NCI-H1436 treated with DMSO at 0.1 percent for 48 hours (cell line): ENCODE data around the gene AEBP2.
"Not testable (repeated sequence)": the region's sequence is repeated elsewhere in the genome, so short reads cannot be mapped to it uniquely, and the experiment has no call there.

Experiments
- DNase-seq: peaks from one replicate; lab custom pipeline; 2025; lab: John Stamatoyannopoulos, UW

AEBP2 gene

DNA sequence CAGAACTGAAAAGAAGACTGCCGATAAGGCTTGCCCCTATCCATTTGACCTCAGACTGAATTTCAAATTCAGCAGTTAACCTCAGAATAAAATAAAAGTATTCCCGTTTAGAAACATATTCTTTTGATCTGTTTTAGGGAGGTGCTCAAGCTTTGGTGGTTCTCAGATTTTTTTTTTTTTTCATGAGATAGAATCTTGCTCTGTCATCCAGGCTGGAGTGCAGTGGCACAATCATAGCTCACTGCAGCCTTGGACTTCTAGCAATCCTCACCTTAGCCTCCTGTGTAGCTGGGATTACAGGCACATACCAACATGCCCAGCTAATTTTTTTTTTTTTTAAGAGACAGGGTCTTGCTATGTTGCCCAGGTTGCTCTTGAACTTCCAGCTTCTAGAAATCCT is 15.5 kb downstream of the AEBP2 start:
- no peak for DNase-seq

GRCh38 chr12:19456176-19456575 is 16.9 kb downstream of the AEBP2 start:
- no peak for DNase-seq

DNA sequence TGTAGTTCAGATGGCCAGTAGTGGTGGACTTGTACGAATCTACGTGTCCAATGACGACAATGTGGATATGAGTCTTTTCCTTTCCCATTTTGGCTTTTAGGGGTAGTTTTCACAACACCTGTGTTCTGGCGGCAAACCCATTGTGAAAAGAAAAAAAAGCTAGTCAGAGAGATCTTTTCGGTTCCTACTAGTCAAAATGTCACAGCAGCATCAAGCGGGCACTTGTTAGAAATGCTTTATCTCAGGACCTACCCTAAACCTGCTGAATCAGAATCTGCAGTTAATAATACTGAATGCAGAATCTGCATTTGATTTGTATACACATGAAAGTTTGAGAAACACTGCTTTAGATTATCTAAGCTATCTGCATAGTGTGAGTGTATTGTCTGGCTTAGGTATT is 18.3 kb downstream of the AEBP2 start:
- no peak for DNase-seq

DNA sequence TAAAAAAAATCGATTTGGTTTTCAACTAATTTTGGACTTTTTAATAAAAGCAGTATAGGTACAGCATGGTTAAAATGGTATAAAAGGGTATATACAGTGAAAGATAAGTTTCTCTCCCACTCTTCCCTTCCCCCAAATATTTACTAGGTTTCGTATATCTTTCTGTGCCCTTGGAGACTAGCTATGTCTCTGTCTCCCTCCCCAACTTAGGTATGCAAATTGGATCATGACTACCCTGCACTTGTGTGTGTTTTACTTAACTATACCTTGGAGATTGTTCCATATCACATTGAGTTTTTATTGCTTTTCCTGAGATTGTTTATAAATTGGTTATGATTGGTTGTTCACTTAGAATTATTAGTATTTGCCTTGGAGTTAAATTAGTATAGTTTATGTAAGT is 19.4 kb downstream of the AEBP2 start:
- DNase-seq: no peak

- DNase-seq: no peak
Measured at GRCh38 chr12:19461999-19462398, 22.7 kb downstream of the AEBP2 start.

DNA sequence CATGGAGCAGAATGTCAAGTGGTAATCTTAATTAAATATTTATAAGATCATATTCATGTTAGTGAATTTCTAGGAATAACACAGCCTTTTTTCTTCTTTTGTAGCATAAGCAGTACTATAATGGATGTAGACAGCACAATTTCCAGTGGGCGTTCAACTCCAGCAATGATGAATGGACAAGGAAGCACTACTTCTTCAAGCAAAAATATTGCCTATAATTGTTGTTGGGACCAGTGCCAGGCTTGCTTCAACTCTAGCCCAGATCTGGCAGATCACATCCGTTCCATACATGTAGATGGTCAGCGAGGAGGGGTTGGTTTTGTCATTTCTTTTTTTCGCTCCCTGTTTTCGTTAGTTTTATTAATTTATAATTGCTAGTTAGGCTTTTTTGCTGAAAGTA is 23.1 kb downstream of the AEBP2 start:
- DNase-seq: no peak

DNA sequence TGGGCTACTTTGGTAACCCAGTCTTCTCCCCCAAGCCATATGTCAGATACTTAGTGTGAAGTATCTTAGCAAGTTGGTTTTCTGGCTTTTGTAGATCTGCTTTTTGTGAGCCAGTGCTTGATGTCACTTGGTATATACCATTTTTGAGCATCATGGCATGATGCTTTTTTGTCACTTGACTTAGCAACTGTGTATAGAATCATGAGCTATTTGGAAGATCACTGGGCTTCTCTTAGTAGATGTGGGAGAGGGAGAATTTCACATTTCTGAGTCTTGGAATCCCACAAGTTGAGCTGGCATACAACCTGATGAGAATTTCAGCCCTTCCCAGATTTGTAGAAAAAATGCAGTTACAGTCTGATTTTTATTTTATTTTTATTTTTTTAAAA is 24.9 kb downstream of the AEBP2 start:
- no peak for DNase-seq

GRCh38 chr12:19465711-19466110 is 26.4 kb downstream of the AEBP2 start:
- no peak for DNase-seq

- DNase-seq: no peak
Measured at GRCh38 chr12:19474147-19474546, 34.9 kb downstream of the AEBP2 start.

- not testable (repeated sequence) for DNase-seq
Measured at GRCh38 chr12:19475884-19476505, 36.7 kb downstream of the AEBP2 start.

GRCh38 chr12:19477071-19477470 is 37.8 kb downstream of the AEBP2 start:
- DNase-seq: no peak

- DNase-seq: no peak
Measured at GRCh38 chr12:19480459-19480858, 41.2 kb downstream of the AEBP2 start.

- no peak for DNase-seq
Measured at GRCh38 chr12:19482036-19482435, 42.7 kb downstream of the AEBP2 start.

- DNase-seq: no peak
Measured at GRCh38 chr12:19482551-19483109, 43.3 kb downstream of the AEBP2 start.

GRCh38 chr12:19483727-19484126 is 44.4 kb downstream of the AEBP2 start:
- no peak for DNase-seq

GRCh38 chr12:19484738-19485137 is 45.4 kb downstream of the AEBP2 start:
- no peak for DNase-seq

GRCh38 chr12:19485240-19485639 is 45.9 kb downstream of the AEBP2 start:
- DNase-seq: no peak

DNA sequence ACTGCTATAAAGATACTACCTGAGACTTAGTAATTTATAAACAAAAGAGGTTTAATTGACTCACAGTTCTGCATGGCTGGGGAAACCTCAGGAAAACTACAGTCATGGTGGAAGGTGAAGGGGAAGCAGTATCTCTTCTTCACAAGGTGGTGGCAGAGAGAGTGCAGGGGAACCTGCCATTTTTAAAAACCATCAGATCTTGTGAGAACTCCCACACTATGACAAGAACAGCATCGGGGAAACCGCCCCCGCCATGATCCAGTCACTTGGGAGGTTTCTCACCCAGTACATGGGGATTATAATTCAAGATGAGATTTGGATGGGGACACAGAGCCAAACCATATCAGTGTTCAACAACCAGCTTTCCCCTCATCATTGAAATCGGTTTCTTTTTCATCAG is 49.9 kb downstream of the AEBP2 start:
- no peak for DNase-seq

- DNase-seq: no peak
Measured at GRCh38 chr12:19490908-19491307, 51.6 kb downstream of the AEBP2 start.

DNA sequence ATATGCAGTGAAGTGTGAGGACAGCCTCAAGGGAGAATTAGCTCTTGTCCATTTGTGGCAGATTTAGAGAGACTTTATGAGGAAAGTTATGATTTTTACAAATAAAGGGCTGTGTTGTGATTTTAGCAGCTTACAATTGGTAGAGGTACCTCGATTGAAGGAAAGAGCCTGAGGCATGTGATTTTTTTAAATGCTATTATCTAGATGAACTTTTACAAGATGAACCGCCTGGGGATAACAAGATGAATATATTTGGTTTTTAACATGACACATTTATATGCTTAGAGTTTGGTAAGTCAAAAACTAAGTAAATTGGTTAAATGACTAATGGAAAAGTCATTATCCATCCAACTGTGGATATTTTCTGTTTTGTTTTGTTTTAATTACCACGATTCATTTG is 52.6 kb downstream of the AEBP2 start:
- DNase-seq: no peak

GRCh38 chr12:19496219-19496878 is 57.1 kb downstream of the AEBP2 start:
- DNase-seq: no peak

DNA sequence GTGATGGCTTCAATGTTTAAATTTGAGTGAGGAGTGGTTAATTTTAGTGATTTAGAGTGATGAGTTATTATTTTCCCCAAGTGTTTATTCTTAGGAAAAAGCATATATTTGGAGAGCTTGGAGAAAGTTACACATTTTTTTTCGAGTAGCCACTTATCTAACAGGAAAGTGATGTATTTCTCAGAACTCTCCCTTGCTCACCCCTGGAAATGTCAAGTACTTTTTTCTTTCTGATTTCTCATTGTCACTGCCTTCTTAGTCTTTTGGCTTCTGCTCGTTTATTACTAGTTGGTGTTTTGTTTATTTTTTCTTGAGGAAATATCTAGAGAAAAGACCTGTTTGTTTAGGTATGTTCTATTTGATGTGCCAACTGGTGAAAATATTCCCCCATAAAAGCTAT is 58.8 kb downstream of the AEBP2 start:
- no peak for DNase-seq

DNA sequence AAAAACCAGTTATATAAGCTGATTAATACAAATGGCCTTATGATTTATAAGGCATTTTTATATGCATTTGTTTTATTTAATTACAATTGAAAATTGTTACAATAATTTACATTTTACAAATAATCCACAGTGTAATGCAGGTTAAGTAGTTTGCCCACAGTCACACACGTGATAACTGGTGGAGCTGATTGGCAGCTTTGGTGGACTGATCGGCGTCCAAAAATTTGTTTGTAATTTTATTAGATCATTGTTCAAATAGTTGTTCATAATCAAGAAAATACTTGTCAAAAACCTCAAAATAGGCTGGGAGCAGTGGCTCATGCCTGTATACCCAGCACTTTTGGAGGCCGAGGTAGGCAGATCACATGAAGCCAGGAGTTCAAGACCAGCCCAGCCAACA is 59.7 kb downstream of the AEBP2 start:
- no peak for DNase-seq

- DNase-seq: no peak
Measured at GRCh38 chr12:19506497-19506896, 67.2 kb downstream of the AEBP2 start.
